SW 1271 (cell line): Measurements from ENCODE around the gene AACS.
"Not testable (repeated sequence)": the region's sequence is repeated elsewhere in the genome, so short reads cannot be mapped to it uniquely, and the experiment has no call there.

ENCODE experiments used
- DNase-seq, 2 experiments: peaks; one replicate each; lab custom pipeline; 2025; lab: John Stamatoyannopoulos, UW

The AACS gene

DNA sequence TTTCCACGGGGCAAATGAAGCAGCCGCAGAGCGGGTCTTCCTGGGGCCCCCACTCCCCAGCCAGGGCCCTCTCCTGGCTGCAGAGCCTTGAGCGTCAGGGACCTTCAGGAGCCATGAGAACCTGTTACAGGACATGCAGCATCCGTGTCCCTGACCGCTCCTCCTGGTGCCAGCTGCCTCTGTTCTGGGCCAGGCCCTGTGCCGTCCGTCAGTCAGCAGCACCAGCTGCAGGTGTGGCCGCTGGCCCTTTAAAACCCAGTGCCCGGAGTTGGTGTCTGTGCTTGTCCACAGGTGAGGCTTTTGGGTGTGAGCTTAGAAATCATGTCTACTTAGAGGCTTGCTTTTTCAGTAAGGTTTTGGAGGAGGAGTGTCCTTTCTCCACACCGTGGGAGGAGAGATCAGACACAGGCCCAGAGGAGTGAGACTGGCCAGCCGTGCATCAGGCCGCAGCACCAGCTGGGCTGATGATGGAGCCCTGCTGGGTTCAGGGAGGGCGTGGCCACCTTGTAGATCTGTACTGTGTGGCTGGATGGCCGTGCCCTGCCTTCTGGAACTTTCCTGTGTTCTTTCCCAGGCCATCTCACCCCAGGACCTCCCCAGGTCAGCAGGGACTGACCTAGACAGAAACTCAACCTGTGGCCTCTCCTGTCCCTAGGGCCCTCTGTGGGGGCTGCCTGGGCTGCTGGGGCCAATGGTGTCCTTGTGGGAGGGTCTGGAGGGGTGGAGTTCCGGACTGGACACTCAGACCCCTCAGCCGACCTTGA, 27.1 kb downstream of the AACS start:
- DNase-seq, result no peak

DNA sequence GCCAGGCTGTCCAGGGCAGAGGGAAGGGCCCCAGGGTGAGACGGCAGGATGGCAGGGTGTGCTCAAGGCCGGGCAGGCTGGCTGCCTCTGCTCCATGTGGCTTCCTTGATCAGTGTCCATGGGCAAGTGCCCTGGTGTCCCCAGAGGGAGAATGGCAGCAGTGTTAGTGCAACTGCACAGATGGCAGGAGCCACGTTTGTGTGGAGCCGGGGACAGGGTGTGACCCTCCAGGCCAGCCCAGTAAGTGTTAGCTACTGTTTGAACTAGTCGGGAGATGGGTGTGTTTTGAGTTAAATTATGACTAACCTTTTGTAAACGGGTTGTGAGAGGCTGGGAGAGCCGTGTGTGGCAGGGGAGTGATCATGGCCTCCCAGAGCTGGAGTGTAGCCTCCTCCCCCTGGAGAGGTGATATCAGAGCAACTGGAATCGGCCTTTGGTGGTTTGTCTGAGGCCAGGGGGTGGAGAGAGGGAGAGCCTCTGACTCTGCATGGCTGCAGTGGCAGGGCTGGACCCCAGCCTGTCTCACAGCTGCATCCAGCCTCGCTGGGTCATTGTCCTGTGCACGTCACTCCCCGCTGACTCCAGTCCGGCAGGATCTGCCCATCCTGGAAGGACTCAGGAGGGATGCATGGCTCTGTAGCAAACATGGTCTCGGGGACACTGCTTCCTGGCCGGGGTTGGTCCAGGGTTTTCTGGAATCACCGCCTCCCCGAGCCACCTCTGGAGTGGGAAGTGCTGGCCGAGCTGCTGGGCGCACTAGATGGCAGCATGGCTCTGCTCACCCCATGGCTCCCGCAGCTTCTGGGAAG, 27.8 kb downstream of the AACS start:
- DNase-seq, result no peak

DNA sequence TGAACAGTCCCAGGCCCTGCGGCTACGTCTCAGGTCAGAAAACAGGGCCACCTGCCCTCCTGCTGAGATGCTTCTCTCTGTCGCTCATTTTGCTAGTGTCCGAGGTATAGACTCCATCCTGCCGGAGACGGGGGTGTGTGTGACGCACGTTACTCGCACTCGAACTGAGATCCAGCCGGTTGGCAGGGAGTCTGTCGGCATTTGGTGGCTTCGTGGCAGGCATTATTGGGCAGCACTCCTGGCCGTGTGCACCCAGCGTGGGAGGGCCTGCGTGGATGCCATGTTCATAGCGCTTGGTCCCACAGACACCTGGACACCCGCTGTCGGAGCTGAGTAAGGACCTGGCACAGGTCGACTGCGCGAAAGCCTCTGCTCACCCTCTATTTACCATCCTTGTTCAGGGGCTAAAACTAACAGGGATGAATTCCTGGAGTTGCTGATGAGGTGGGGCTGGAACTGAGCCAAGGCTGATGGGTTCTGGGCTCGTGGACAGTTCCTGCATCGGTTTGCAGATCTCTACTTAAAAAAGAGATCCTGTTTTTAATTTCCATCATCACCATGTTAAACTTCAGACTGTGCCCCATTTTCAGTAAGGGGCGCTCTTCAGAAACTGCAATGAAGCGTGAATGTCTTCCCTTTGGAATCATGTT, 28.6 kb downstream of the AACS start:
- no peak for DNase-seq

DNA sequence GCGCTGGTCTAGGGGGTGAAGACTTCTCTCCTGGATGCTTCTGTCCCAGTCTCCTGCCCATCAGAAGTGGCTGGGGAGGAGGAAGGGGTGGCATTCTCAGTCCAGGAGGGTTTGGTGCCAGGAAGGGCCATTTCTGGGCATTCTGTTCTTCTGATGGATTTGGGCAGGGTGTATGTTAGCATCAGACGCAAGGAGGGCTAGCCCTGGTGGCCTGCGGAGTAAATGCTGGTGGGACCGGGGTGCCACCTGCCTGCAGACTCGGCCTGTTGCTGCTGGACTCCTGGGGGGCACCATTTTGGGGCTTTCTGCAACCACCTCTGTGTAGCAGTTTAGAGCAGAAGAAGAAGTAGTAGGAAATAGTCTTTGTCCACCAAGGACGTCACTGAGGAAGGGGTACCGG, 31.7 kb downstream of the AACS start:
- DNase-seq, result no peak

GRCh38 chr12:125097427-125097826, 32.2 kb downstream of the AACS start:
- DNase-seq, result no peak

DNA sequence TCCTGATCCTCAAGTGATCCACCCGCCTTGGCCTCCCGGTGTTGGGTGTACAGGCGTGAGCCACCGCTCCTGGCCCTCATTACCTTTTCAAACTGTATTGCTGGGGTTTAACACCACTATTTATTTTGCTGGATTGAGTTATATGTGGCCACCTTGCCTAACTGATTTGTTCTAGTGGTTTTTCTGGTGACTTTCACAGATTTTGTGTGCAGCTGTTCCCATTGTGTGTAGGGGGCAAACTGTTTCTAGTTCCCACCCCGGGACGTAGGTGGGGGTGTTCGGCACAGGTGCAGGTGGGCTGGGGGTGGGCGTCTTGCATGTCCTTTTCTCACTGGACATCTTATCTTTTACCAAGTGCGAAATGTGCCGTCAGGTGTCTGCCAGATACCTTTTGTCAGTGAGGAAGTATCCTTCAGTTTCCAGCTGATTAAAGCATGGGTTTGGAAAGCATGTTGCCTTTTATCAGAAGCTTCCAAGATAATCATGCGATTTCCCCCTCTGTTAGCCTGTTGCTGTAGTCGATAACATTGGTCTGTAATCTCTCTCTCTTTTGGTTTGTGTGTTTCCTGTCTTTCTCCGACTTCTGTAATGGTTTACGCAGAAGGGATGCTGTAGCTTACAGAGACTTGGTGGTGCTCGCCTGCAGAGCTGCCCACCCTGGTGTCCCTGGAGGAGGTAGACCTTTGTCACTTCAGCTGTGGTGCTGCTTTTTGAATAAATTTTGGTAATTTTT, 33.6 kb downstream of the AACS start:
- no peak for DNase-seq

DNA sequence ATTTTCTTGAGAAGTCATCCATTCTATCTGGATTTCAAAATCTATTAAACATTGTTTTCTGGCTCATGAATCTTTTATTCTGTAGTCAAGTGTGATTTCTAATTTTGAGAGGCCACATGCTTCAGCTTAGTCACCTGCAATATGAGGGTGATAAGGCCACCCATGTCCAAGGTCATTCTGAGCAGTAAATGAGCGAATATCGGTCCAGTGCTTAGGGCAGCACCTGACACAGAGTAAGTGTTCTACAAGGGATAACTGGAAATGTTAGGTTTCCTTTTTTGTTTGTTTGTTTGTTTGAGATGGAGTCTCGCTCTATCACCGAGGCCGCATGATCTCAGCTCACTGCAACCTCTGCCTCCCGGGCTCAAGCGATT, 34.2 kb downstream of the AACS start:
- no peak for DNase-seq

GRCh38 chr12:125100551-125101434, 35.6 kb downstream of the AACS start:
- no peak for DNase-seq

- no peak for DNase-seq
Measured at GRCh38 chr12:125104982-125105381, 39.7 kb downstream of the AACS start.

DNA sequence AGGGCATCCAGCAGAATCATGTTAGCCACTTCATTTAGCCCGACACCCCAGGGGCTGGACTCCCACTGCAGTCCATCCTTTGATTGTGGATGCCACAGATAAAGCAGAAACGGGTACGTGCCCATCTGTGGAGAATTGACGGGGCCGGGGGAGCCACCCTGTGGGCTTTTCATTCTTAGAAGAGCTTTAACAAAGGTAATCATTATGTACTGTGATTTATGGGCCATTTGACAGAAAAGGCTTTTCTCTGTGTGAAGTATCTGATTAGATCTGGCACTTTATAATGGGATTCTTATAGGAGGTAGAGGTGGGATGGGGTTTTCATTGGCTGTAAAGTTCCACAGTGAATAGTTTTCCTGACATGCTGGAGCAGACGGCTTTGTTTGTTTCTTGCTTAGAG, 40.4 kb downstream of the AACS start:
- no peak for DNase-seq

DNA sequence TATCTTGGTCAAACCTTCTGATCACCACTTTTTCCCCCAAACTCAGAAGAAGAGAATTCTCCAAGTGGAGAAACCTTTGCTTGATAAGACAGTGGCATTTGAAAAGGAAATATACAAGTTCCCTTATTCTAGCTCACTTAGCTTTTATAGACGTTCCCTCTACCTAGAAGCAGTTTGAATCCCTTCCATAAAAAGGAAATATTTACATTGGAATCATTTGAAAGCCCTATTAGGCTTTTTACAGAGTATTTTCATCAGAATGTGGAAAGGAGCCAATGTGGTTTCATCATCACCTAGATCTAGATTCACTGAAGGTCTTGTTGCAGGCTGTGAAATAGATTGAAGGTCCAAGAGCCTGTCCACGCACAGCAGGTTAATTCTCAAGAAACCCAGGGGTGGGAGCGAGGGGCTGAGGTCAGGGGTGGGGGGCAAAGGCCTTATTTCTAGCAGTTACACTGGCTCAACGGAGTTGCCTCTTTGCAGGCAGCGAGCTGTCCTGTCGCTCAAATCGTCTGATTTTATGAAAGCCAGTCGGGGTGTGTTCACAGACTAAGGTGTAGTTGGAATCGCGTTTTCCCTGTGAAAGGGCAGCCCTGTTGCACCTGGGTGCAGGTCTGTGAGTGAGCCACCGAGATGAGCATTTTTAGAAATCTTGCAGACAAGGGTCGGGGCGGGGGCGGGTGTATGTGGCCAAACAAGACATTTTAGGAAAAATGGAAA, 45.6 kb downstream of the AACS start:
- DNase-seq, result no peak

- no peak for DNase-seq
Measured at GRCh38 chr12:125111403-125111802, 46.2 kb downstream of the AACS start.

DNA sequence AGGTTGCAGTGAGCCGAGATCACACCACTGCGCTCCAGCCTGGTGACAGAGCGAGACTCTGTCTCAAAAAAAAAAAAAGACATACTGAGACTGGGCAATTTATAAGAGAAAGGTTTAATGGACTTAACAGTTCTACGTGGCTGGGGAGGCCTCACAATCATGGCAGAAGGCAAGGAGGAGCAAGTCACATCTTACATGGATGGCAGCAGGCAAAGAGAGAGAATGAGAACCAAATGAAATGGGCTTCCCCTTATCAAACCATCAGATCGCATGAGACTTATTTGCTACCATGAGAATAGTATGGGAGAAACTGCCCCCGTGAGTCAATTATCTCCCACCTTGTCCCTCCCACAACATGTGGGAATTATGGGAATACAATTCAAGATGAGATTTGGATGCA, 47.4 kb downstream of the AACS start:
- DNase-seq, result not testable (repeated sequence)

- DNase-seq, result no peak
Measured at GRCh38 chr12:125113263-125113662, 48.0 kb downstream of the AACS start.

DNA sequence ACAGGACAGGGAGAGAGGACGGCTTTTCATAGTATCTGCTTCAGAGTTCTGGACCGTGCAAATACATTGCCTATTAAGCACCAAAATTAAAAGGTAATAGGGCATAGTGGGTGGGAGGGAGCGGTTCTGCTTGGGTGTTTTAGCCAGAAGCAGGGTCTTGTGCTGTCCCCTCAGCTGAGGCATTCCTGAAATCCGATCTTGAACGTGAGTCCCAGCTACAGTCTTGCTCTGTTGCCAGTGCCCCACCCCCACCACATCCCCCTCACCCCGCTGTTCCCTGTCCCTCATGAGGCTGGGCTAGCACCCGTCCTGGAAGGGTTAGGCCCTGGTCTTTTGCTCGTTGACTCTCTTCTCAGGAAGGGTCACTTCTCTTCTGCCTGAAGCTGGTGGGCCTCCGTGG, 48.6 kb downstream of the AACS start:
- no peak for DNase-seq

DNA sequence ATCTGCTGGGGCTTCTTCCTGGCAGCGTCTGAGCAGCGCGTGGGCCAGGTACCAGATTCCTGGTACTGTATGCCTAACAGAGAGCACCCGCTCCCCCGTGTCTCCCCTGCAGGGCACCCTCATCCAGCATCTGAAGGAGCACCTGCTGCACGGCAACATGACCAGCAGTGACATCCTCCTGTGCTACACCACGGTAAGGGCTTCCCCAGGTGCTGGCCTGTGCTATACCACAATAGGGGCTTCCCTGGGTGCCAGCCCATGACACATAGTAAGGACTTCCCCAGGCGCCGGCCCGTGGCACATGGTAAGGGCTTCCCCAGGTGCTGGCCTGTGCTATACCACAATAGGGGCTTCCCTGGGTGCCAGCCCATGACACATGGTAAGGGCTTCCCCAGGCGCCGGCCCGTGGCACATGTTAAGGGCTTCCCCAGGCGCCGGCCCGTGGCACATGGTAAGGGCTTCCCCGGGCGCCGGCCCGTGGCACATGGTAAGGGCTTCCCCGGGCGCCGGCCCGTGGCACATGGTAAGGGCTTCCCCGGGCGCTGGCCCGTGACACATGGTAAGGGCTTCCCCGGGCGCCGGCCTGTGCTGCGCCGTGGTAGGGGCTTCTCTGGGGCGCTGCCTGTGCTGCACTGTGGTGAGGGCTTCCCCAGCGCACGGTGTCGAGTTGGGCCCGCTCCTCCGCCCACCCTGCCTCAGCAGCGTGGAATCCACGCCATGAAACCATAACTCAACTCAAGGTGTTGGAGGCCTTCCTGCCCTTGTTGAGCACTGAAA, 49.3 kb downstream of the AACS start:
- DNase-seq, result no peak

DNA sequence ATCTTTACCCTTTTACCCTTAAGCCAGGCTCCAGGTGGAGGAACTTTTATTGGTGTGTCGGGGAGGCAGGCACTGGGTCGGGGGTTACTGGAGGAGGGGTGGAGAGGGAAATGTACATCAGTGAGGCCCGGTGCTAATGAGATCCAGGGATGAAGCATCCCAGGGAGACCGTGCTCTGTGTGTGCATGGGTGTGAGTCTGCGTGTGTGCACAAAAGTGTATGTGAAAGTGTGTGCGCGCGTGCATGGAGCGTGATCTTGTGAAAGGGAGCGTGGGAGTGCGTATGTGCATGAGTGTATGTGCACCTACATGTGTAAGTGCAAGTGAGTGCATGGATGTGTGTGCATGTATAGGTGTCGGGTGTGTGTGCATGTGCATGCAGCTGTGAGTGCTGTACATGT, 55.3 kb downstream of the AACS start:
- no peak for DNase-seq

GRCh38 chr12:125121106-125121505, 55.9 kb downstream of the AACS start:
- DNase-seq, result no peak

- no peak for DNase-seq
Measured at GRCh38 chr12:125122668-125123067, 57.4 kb downstream of the AACS start.
